H1 (cell line): ENCODE data around the gene KDM6A. TPM values are rescaled to one million over a fixed set of nuclear protein-coding genes. Genes with fewer than 3 reads are reported as not detected.

Source experiments
- BRCA1 ChIP-seq: IDR thresholded peaks from 2 replicates; pipeline ENCODE4 v1.6.1; 2012; ENCODE audit warnings: low read depth, low read length, improper control_type of control experiment
- CEBPB ChIP-seq: IDR thresholded peaks from 2 replicates; pipeline ENCODE4 v1.6.1; 2012; ENCODE audit warnings: low read depth, low read length
- CREB1 ChIP-seq: IDR thresholded peaks from 2 replicates; pipeline ENCODE4 v1.6.1; 2012; ENCODE audit warnings: inconsistent platforms
- FOSL1 ChIP-seq: IDR thresholded peaks from 2 replicates; pipeline ENCODE4 v1.6.1; 2011; ENCODE audit warnings: mild to moderate bottlenecking, low read depth, low read length, moderate library complexity; ENCODE audit not compliant: insufficient read depth
- GABPA ChIP-seq: IDR thresholded peaks from 2 replicates; pipeline ENCODE4 v1.6.1; 2011; ENCODE audit warnings: mild to moderate bottlenecking, low read length, moderate library complexity, borderline replicate concordance; ENCODE audit not compliant: insufficient read depth
- KDM1A ChIP-seq: fragments of 200-600, 300-600 bp; sonication (generic); IDR thresholded peaks from 2 replicates; pipeline ENCODE4 v1.7.1; 2016; ENCODE audit warnings: mild to moderate bottlenecking, low read length, borderline replicate concordance
- POLR2A ChIP-seq, 2 experiments: IDR thresholded peaks; 1 replicate in 1 of 2; 2 replicates in 1 of 2; pipeline ENCODE4 v1.6.1; 2011; ENCODE audit warnings: low read depth in 2 of 2, low read length in 2 of 2, mild to moderate bottlenecking in 2 of 2; ENCODE audit errors: control extremely low read depth in 1 of 2
- POU5F1 ChIP-seq: IDR thresholded peaks from 2 replicates; pipeline ENCODE4 v1.6.1; 2011; ENCODE audit warnings: low read depth, mild to moderate bottlenecking, low read length, moderate library complexity
- RNF2 ChIP-seq: fragments of 200-900, 300-1000 bp; sonication (generic); IDR thresholded peaks from 2 replicates; pipeline ENCODE4 v1.7.1; 2016; ENCODE audit warnings: borderline replicate concordance, low read depth, mild to moderate bottlenecking, antibody characterized with exemption, low read length; ENCODE audit not compliant: poor library complexity, severe bottlenecking; ENCODE audit errors: missing control alignments
- SIRT6 ChIP-seq: IDR thresholded peaks from one replicate; pipeline ENCODE4 v1.7.1; 2012; ENCODE audit warnings: low read length, inconsistent platforms
- TAF1 ChIP-seq: IDR thresholded peaks from 2 replicates; pipeline ENCODE4 v1.6.1; 2011; ENCODE audit warnings: mild to moderate bottlenecking, low read depth, low read length
- polyA plus RNA-seq, 7 experiments: library from polyadenylated mRNA; depleted of rRNA in 3 of 7; stranded (reverse) in 5 of 7; unstranded in 2 of 7; fragments of >200 nt in 5 of 7; fragments of 200-250 nt in 2 of 7; gene quantifications; 1 replicate in 5 of 7; 2 replicates in 1 of 7; 4 replicates in 1 of 7; pipeline versions ENCODE4 v1.2.1 to v1.2.3, GENCODE V29; 2011 to 2013; ENCODE audit warnings: missing spikeins in 2 of 7, mixed read lengths in 2 of 7
- total RNA-seq: library from RNA; stranded (reverse); fragmentation: NEBNext Ultra II Directional; extraction: Animal tissue kit (Norgen Biotek cat#: 25700); gene quantifications from 2 replicates; pipeline ENCODE4 v1.2.1, GENCODE V29; 2021
- TF ChIP-seq, protein P1 (sequence below): fragments of 300-600 bp; sonication (generic); IDR thresholded peaks from 2 replicates; pipeline ENCODE4 v1.7.1; 2012; ENCODE audit warnings: low read length, moderate library complexity, mild to moderate bottlenecking, inconsistent platforms; ENCODE audit not compliant: insufficient replicate concordance

KDM6A gene
- total and polyA plus RNA-seq, 2 of the 8 experiments (the other 6 are each of a cell fraction or from before 2014, with no cell fraction given), result 43.5 to 58.4 TPM

- TF ChIP-seq, protein P1, sequence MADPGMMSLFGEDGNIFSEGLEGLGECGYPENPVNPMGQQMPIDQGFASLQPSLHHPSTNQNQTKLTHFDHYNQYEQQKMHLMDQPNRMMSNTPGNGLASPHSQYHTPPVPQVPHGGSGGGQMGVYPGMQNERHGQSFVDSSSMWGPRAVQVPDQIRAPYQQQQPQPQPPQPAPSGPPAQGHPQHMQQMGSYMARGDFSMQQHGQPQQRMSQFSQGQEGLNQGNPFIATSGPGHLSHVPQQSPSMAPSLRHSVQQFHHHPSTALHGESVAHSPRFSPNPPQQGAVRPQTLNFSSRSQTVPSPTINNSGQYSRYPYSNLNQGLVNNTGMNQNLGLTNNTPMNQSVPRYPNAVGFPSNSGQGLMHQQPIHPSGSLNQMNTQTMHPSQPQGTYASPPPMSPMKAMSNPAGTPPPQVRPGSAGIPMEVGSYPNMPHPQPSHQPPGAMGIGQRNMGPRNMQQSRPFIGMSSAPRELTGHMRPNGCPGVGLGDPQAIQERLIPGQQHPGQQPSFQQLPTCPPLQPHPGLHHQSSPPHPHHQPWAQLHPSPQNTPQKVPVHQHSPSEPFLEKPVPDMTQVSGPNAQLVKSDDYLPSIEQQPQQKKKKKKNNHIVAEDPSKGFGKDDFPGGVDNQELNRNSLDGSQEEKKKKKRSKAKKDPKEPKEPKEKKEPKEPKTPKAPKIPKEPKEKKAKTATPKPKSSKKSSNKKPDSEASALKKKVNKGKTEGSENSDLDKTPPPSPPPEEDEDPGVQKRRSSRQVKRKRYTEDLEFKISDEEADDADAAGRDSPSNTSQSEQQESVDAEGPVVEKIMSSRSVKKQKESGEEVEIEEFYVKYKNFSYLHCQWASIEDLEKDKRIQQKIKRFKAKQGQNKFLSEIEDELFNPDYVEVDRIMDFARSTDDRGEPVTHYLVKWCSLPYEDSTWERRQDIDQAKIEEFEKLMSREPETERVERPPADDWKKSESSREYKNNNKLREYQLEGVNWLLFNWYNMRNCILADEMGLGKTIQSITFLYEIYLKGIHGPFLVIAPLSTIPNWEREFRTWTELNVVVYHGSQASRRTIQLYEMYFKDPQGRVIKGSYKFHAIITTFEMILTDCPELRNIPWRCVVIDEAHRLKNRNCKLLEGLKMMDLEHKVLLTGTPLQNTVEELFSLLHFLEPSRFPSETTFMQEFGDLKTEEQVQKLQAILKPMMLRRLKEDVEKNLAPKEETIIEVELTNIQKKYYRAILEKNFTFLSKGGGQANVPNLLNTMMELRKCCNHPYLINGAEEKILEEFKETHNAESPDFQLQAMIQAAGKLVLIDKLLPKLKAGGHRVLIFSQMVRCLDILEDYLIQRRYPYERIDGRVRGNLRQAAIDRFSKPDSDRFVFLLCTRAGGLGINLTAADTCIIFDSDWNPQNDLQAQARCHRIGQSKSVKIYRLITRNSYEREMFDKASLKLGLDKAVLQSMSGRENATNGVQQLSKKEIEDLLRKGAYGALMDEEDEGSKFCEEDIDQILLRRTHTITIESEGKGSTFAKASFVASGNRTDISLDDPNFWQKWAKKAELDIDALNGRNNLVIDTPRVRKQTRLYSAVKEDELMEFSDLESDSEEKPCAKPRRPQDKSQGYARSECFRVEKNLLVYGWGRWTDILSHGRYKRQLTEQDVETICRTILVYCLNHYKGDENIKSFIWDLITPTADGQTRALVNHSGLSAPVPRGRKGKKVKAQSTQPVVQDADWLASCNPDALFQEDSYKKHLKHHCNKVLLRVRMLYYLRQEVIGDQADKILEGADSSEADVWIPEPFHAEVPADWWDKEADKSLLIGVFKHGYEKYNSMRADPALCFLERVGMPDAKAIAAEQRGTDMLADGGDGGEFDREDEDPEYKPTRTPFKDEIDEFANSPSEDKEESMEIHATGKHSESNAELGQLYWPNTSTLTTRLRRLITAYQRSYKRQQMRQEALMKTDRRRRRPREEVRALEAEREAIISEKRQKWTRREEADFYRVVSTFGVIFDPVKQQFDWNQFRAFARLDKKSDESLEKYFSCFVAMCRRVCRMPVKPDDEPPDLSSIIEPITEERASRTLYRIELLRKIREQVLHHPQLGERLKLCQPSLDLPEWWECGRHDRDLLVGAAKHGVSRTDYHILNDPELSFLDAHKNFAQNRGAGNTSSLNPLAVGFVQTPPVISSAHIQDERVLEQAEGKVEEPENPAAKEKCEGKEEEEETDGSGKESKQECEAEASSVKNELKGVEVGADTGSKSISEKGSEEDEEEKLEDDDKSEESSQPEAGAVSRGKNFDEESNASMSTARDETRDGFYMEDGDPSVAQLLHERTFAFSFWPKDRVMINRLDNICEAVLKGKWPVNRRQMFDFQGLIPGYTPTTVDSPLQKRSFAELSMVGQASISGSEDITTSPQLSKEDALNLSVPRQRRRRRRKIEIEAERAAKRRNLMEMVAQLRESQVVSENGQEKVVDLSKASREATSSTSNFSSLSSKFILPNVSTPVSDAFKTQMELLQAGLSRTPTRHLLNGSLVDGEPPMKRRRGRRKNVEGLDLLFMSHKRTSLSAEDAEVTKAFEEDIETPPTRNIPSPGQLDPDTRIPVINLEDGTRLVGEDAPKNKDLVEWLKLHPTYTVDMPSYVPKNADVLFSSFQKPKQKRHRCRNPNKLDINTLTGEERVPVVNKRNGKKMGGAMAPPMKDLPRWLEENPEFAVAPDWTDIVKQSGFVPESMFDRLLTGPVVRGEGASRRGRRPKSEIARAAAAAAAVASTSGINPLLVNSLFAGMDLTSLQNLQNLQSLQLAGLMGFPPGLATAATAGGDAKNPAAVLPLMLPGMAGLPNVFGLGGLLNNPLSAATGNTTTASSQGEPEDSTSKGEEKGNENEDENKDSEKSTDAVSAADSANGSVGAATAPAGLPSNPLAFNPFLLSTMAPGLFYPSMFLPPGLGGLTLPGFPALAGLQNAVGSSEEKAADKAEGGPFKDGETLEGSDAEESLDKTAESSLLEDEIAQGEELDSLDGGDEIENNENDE, result no peak
- TF ChIP-seq BRCA1, result no peak
- no peak for TF ChIP-seq GABPA
- TF ChIP-seq TAF1, result no peak
- no peak for TF ChIP-seq KDM1A
- TF ChIP-seq CREB1, result no peak
- TF ChIP-seq POU5F1, result no peak
- TF ChIP-seq POLR2A (IDR thresholded peaks at IDR 0.05; ENCODE audit: control extremely low read depth in 1 of 2, low read depth in 2 of 2, low read length in 2 of 2), result no peak
- TF ChIP-seq SIRT6, result no peak
- TF ChIP-seq FOSL1, result no peak
- no peak for TF ChIP-seq RNF2
- TF ChIP-seq CEBPB, result no peak
- TF ChIP-seq, all 59 proteins: peak for 0
Observed at GRCh38 chrX:45007598-45007997, 134.6 kb downstream of the KDM6A start (continued).
